ENCODE measurements around the gene EIPR1. TPM values are rescaled to one million over a fixed set of nuclear protein-coding genes. Genes with fewer than 3 reads are reported as not detected.

EIPR1 gene
- total RNA-seq, 1 donor from 2014 or later, result 32.0 TPM

GRCh38 chr2:3305952-3306351 lies 71.7 kb downstream of the EIPR1 start:
- Mint-ChIP-seq H3K36me3 (ENCODE audit: insufficient read depth) (peaks cover 10% of the 10 kb centered on the region), H3K9me3 (ENCODE audit: low read depth) (no peaks in the 10 kb centered on the region), H3K27me3 (no peaks in the 10 kb centered on the region)

GRCh38 chr2:3305431-3305830 lies 72.2 kb downstream of the EIPR1 start:
- TF ChIP-seq CTCF (IDR thresholded peaks at IDR 0.05; ENCODE audit: unreplicated experiment), result no peak
- Mint-ChIP-seq H3K27me3 (no peaks in the 10 kb centered on the region), H3K4me1 (ENCODE audit: low read depth) (peaks cover 20% of the 10 kb centered on the region), H3K36me3 (ENCODE audit: insufficient read depth) (peaks cover 7% of the 10 kb centered on the region), H3K9me3 (ENCODE audit: low read depth) (no peaks in the 10 kb centered on the region), H3K27ac (peak overlapping the region; percentile 3), H3K4me3 (ENCODE audit: low read depth) (no peak overlapping the region)
- DNase-seq (ENCODE audit: low spot score, unreplicated experiment), result no peak

More at GRCh38 chr2:3305952-3306351, 71.7 kb downstream of the EIPR1 start:
- H3K27ac Mint-ChIP-seq, result no peak overlapping the region
- TF ChIP-seq CTCF (IDR thresholded peaks at IDR 0.05; ENCODE audit: unreplicated experiment), result no peak
- H3K4me1 Mint-ChIP-seq (ENCODE audit: low read depth), result peaks cover 20% of the 10 kb centered on the region
- no peak for DNase-seq (ENCODE audit: low spot score, unreplicated experiment)
- H3K4me3 Mint-ChIP-seq (ENCODE audit: low read depth), result no peak overlapping the region

- TF ChIP-seq CTCF (IDR thresholded peaks at IDR 0.05; ENCODE audit: unreplicated experiment), result peak; percentile 96
- peak overlapping the region; percentile 93 for H3K27ac Mint-ChIP-seq
- H3K27me3 Mint-ChIP-seq, result no peaks in the 10 kb centered on the region
- H3K4me3 Mint-ChIP-seq (ENCODE audit: low read depth), result peak overlapping the region; percentile 60
- peaks cover 7% of the 10 kb centered on the region for H3K36me3 Mint-ChIP-seq (ENCODE audit: insufficient read depth)
- peaks cover 20% of the 10 kb centered on the region for H3K4me1 Mint-ChIP-seq (ENCODE audit: low read depth)
- DNase-seq (ENCODE audit: low spot score, unreplicated experiment), result peak; percentile 80
- no peaks in the 10 kb centered on the region for H3K9me3 Mint-ChIP-seq (ENCODE audit: low read depth)
Observed at GRCh38 chr2:3303583-3304406, 73.8 kb downstream of the EIPR1 start.

- Mint-ChIP-seq H3K27ac (peak overlapping the region; percentile 93), H3K9me3 (ENCODE audit: low read depth) (no peaks in the 10 kb centered on the region)
- no peak for DNase-seq (ENCODE audit: low spot score, unreplicated experiment)
Observed at GRCh38 chr2:3302751-3303582, 74.7 kb downstream of the EIPR1 start.

More at GRCh38 chr2:3302751-3303582, 74.7 kb downstream of the EIPR1 start:
- H3K36me3 Mint-ChIP-seq (ENCODE audit: insufficient read depth), result peaks cover 5% of the 10 kb centered on the region
- peak overlapping the region; percentile 60 for H3K4me3 Mint-ChIP-seq (ENCODE audit: low read depth)
- H3K27me3 Mint-ChIP-seq, result no peaks in the 10 kb centered on the region
- peaks cover 20% of the 10 kb centered on the region for H3K4me1 Mint-ChIP-seq (ENCODE audit: low read depth)
- TF ChIP-seq CTCF (IDR thresholded peaks at IDR 0.05; ENCODE audit: unreplicated experiment), result no peak
